GM23338 (cell line): ENCODE measurements around the gene ALG14.

Experiments
- CTCF ChIP-seq, 2 experiments: fragments of 200-600 bp in 1 of 2; sonication (generic) in 1 of 2; conservative IDR thresholded peaks; 2 replicates each; pipeline versions ENCODE4 v1.5.1 to v1.6.1; 2016 to 2017; ENCODE audit warnings: antibody characterized with exemption in 2 of 2, low read depth in 2 of 2, mild to moderate bottlenecking in 2 of 2, moderate library complexity in 1 of 2
- JUNB ChIP-seq: IDR thresholded peaks from one replicate; pipeline ENCODE4 v1.6.1; 2016; ENCODE audit warnings: antibody characterized with exemption; ENCODE audit not compliant: unreplicated experiment
- POLR2AphosphoS5 ChIP-seq: IDR thresholded peaks from 2 replicates; pipeline ENCODE4 v1.6.1; 2016; ENCODE audit warnings: antibody characterized with exemption, low read depth
- ZNF331 ChIP-seq: fragments of 250-450 bp; sonication (Bioruptor Pico); IDR thresholded peaks from 2 replicates; pipeline ENCODE4 v1.5.0; 2020; ENCODE audit warnings: low read depth, mild to moderate bottlenecking, moderate library complexity

DNA sequence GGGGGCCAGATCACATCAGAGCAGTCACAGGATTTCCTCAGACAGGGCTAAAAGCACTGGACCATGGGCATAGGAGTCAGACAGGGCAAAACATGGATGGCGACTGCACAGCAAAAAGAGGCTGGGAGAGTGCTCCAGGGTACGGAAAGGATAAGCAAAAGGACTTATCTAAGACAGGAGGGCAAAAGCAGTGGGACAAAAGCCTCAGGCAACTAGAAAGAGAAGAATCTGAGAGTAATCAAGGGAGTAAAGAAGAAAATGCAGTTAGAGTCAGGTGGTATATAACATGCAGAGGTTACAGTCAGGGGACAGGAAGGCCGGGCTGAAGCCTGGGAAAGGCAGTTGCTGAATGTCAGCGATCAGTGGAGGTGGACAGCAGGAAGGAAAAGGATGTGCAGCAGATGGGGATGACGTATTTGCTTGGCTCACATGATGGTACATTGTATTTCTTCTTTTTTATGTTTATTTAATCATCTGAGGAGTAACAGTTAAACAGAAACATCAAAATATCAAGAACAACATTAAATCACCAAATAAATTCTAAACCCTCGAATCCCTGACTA is 82.8 kb downstream of the ALG14 start:
- TF ChIP-seq ZNF331 (CRISPR knock-in tag) (no peak), JUNB (no peak), CTCF (conservative IDR thresholded peaks at IDR 0.05; ENCODE audit: low read depth in 2 of 2) (no peak), POLR2AphosphoS5 (no peak)
